Subcutaneous abdominal adipose tissue (tissue), 5 donors: ENCODE results near the gene CACNA2D3.

Source experiments
- H3K27ac ChIP-seq: one replicate; pipeline ENCODE4 v1.7.0; 2013; ENCODE audit warnings: low read depth, mild to moderate bottlenecking, inconsistent platforms, low read length, moderate library complexity
- H3K27me3 ChIP-seq, 5 donors: one replicate each; pipeline ENCODE4 v1.7.0; 2013; ENCODE audit warnings: low read length in 5 of 5, inconsistent platforms in 1 of 5; ENCODE audit not compliant: control insufficient read depth in 5 of 5, insufficient read depth in 4 of 5
- H3K36me3 ChIP-seq, 5 donors: one replicate each; pipeline ENCODE4 v1.7.0; 2013; ENCODE audit warnings: low read length in 5 of 5; ENCODE audit not compliant: control insufficient read depth in 5 of 5, insufficient read depth in 5 of 5
- H3K4me1 ChIP-seq, 5 donors: one replicate each; pipeline ENCODE4 v1.7.0; 2013; ENCODE audit warnings: low read length in 5 of 5, mild to moderate bottlenecking in 3 of 5, moderate library complexity in 1 of 5; ENCODE audit not compliant: control insufficient read depth in 5 of 5, insufficient read depth in 5 of 5
- H3K4me3 ChIP-seq, 5 donors: one replicate each; pipeline ENCODE4 v1.7.0; 2013; ENCODE audit warnings: low read length in 5 of 5, low read depth in 1 of 5
- H3K9ac ChIP-seq, 5 donors: one replicate each; pipeline ENCODE4 v1.7.0; 2013; ENCODE audit warnings: low read length in 5 of 5, mild to moderate bottlenecking in 4 of 5, moderate library complexity in 3 of 5
- H3K9me3 ChIP-seq, 5 donors: one replicate each; pipeline ENCODE4 v1.7.0; 2013; ENCODE audit warnings: low read length in 5 of 5; ENCODE audit not compliant: control insufficient read depth in 5 of 5
- donor health status: healthy.
- donor health status: healthy.
- donor health status: healthy.
- donor health status: healthy.
- donor health status: healthy.

CACNA2D3 gene

DNA sequence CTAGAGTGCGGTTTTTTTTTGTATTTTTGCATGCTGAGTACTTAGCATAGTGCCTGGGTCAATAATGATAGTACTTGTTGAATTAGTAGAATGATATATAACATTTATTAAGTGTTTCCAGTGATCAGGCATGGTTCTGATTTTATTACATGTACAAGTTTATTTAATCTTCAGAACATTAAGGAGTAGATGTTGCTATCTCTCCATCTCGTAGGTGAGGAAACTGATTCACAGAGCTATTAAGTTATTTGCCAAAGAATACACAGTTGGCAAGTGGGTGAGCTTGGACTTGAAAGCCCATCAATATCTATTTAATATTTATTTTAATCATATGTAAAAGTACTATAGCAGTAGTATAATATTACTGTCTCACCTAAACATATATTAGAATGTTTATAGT lies 219.5 kb downstream of the CACNA2D3 start:
- no peak overlapping the region for H3K4me3 ChIP-seq
- H3K27me3 ChIP-seq = peaks cover 0 to 3% (median 0%) of the 10 kb centered on the region in 5 donors
- no peaks in the 10 kb centered on the region for H3K9me3 ChIP-seq
- no peak overlapping the region for H3K9ac ChIP-seq
- no peaks in the 10 kb centered on the region for H3K36me3 ChIP-seq
- no peak overlapping the region for H3K27ac ChIP-seq
- H3K4me1 ChIP-seq = no peaks in the 10 kb centered on the region

DNA sequence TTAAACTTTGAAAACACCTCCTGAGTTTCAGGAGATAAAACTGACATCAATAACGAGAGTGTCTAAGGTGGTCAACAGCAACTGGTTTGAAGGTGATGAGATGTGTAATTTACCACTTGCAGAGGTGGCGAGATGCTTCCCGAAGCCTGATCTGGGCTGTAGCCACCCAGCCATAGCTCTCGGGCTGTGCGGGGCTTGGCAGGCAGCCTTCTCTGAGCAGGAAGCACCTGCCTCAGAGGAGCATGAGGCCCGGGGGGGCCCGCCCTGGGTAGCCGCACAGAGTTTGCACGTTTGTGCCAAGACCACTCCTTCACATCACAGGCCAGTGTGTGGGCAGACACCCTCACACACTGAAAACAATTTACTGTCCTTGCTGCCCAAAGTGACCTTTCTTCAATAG lies 220.3 kb downstream of the CACNA2D3 start:
- Histone ChIP-seq H3K27me3 (peaks cover 0 to 3% (median 0%) of the 10 kb centered on the region in 5 donors), H3K36me3 (no peaks in the 10 kb centered on the region), H3K4me1 (no peaks in the 10 kb centered on the region), H3K9ac (no peak overlapping the region), H3K4me3 (no peak overlapping the region), H3K9me3 (no peaks in the 10 kb centered on the region), H3K27ac (no peak overlapping the region)

- no peak overlapping the region for H3K9ac ChIP-seq
- H3K27ac ChIP-seq = no peak overlapping the region
- peaks cover 0 to 3% (median 0%) of the 10 kb centered on the region in 5 donors for H3K27me3 ChIP-seq
- no peaks in the 10 kb centered on the region for H3K4me1 ChIP-seq
- H3K36me3 ChIP-seq = no peaks in the 10 kb centered on the region
- H3K4me3 ChIP-seq = no peak overlapping the region
- H3K9me3 ChIP-seq = no peaks in the 10 kb centered on the region
These were observed 221.1 kb downstream of the CACNA2D3 start for GRCh38 chr3:54343495-54343894.

GRCh38 chr3:54344601-54345231 lies 222.4 kb downstream of the CACNA2D3 start:
- Histone ChIP-seq H3K27ac (no peak overlapping the region), H3K27me3 (peaks cover 0 to 3% (median 0%) of the 10 kb centered on the region in 5 donors), H3K9me3 (no peaks in the 10 kb centered on the region), H3K9ac (no peak overlapping the region), H3K36me3 (no peaks in the 10 kb centered on the region), H3K4me1 (no peaks in the 10 kb centered on the region), H3K4me3 (no peak overlapping the region)

DNA sequence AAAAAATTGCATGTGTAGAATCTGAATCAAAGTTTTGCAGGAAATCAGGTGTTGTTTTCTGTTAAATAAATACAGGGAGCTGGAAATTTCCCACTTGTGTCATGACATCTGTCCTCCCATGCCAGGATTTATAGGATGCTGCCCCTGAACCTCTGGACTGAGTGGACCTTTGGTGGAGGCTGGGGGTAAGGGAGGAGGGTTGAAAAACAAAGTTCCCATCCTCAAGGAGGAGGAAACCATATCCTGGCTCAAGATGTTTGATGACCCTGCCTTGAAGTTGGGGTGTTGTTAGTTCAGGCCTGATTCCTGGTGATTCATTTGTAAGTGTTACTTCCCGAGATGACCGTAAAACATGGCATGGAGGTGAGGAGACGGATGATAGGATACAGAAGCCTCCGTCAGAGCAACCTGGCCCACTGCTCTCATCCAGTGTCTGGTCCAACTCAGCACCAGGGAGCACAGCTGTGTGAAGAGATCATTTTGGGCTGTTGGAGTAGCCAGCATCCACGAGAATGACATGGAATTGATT lies 223.6 kb downstream of the CACNA2D3 start:
- no peak overlapping the region for H3K27ac ChIP-seq
- no peak overlapping the region for H3K4me3 ChIP-seq
- no peaks in the 10 kb centered on the region for H3K4me1 ChIP-seq
- H3K9ac ChIP-seq = no peak overlapping the region
- peaks cover 0 to 3% (median 0%) of the 10 kb centered on the region in 5 donors for H3K27me3 ChIP-seq
- H3K9me3 ChIP-seq = no peaks in the 10 kb centered on the region
- H3K36me3 ChIP-seq = no peaks in the 10 kb centered on the region

GRCh38 chr3:54347060-54347459 lies 224.7 kb downstream of the CACNA2D3 start:
- no peak overlapping the region for H3K4me3 ChIP-seq
- H3K27ac ChIP-seq = no peak overlapping the region
- H3K9ac ChIP-seq = no peak overlapping the region
- no peaks in the 10 kb centered on the region for H3K36me3 ChIP-seq
- H3K27me3 ChIP-seq = no peaks in the 10 kb centered on the region
- no peaks in the 10 kb centered on the region for H3K9me3 ChIP-seq
- no peaks in the 10 kb centered on the region for H3K4me1 ChIP-seq

GRCh38 chr3:54347933-54348332 lies 225.6 kb downstream of the CACNA2D3 start:
- no peak overlapping the region for H3K27ac ChIP-seq
- no peaks in the 10 kb centered on the region for H3K36me3 ChIP-seq
- H3K9me3 ChIP-seq = no peaks in the 10 kb centered on the region
- H3K27me3 ChIP-seq = no peaks in the 10 kb centered on the region
- peaks cover 0 to 1% (median 0%) of the 10 kb centered on the region in 5 donors for H3K4me1 ChIP-seq
- H3K9ac ChIP-seq = no peak overlapping the region
- no peak overlapping the region for H3K4me3 ChIP-seq

DNA sequence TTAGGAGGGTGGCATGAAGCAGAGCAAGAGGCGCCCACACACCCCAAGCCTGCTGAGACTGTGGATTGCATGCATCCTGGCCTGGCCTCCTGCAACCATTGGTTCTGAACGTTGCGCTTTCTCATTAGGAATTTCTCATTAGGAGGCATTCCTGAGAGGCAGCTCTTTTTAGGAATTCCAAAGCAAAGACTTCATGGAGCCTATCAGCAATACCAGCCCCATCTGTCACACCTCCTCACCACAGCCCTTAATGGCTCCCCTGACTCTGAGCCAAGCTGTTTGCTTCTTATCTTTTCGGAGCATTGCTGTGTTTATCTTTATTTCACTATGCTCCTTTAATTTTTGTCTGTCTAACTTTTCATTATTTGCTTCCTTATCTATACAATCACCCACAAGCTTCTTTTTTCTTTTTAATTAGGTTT lies 226.9 kb downstream of the CACNA2D3 start:
- Histone ChIP-seq H3K9me3 (no peaks in the 10 kb centered on the region), H3K4me3 (no peak overlapping the region), H3K9ac (no peak overlapping the region), H3K27me3 (no peaks in the 10 kb centered on the region), H3K4me1 (peaks cover 0 to 14% (median 12%) of the 10 kb centered on the region in 5 donors), H3K36me3 (no peaks in the 10 kb centered on the region), H3K27ac (no peak overlapping the region)

- H3K27ac ChIP-seq = no peak overlapping the region
- peaks cover 0 to 19% (median 13%) of the 10 kb centered on the region in 5 donors for H3K4me1 ChIP-seq
- no peak overlapping the region for H3K4me3 ChIP-seq
- no peaks in the 10 kb centered on the region for H3K27me3 ChIP-seq
- no peaks in the 10 kb centered on the region for H3K9me3 ChIP-seq
- no peaks in the 10 kb centered on the region for H3K36me3 ChIP-seq
- no peak overlapping the region for H3K9ac ChIP-seq
These were observed 227.3 kb downstream of the CACNA2D3 start for GRCh38 chr3:54349691-54350090.

DNA sequence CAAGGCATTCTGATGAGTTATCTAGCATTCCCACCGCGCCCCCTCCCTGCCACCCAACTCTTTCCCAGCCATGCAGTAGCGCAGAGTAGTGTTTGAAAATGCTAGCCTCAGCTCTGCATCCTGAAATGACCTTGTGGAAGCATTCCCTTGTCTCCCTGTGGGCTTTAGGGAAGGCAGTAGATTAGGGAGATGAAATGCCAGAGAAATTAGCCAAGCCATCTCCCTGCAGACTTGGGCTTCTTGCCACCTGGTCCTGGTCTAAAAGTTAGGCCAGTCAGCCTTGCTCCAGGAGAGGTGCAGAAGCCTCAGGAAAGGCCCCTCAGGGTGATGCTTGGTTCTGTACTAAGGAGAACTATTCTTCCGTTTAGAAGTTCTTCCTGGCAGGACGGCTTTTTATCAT lies 231.2 kb downstream of the CACNA2D3 start:
- no peak overlapping the region for H3K27ac ChIP-seq
- no peaks in the 10 kb centered on the region for H3K36me3 ChIP-seq
- peaks cover 0 to 46% (median 34%) of the 10 kb centered on the region in 5 donors for H3K4me1 ChIP-seq
- H3K27me3 ChIP-seq = no peaks in the 10 kb centered on the region
- no peak overlapping the region for H3K9ac ChIP-seq
- no peaks in the 10 kb centered on the region for H3K9me3 ChIP-seq
- H3K4me3 ChIP-seq = no peak overlapping the region
